Measurements from ENCODE around the gene TUBGCP2. TPM values are rescaled to one million over a fixed set of nuclear protein-coding genes. Genes with fewer than 3 reads are reported as not detected.

Gene TUBGCP2
- total RNA-seq, 1 experiment from 2014 or later, result 35.4 TPM

DNA sequence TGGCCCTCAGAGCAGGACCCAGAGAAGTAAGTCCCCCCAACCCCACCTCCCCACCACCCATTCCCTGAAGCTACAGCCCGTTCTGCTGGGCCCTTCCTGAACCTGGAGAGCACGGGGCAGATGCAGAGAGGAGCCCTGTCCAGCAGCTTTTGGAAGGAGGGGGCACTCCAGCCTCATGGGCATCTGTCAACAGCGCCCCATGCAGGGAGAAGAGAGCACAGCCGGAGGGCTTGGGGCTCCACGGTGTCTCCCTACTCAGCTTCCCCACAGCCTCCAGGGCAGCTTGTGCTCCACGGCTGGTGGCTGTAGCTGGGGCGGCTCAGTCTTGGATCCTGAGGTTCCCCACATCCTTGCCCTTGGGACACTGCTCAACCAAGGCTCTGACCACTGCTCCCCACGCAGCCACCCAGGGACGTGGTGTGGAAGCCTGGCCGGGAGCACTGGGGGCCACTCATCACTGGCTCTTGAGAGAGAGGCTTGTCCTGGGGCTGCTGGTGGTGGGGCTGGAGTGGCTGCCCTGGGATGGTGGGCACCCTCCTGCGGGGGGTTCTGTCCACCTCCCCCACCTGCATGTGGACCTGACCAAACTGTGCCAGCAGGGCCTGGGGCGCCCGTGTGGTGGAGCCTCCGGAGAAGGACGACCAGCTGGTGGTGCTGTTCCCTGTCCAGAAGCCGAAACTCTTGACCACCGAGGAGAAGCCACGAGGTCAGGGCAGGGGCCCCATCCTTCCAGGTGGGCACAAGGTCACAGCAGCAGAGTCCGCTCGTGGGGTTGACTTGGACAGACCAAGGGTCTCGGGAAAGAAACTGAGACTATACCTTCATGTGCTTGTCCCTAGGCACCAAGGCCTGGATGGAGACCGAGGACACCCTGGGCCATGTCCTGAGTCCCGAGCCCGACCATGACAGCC lies 43.0 kb upstream of the TUBGCP2 start:
- ChIA-PET RAD21 (ENCODE audit: low non-redundant PET in 1 of 2, low total read pairs in 2 of 2, uncharacterized antibody in 2 of 2, unreplicated experiment in 2 of 2) (no interaction called here), POLR2A (interaction anchor here (0.6 kb wide), 1 partner anchor 22 kb away, joined by 3 read pairs; no protein-coding TSS in a partner anchor), CTCF (no interaction called here)
- Histone ChIP-seq H3K4me3 (replicated peaks in 1 of 2; ENCODE audit: low read depth in 1 of 2, low read length in 2 of 2) (no peak overlapping the region), H3K9me2 (ENCODE audit: insufficient read depth) (no peaks in the 10 kb centered on the region), H3K27me3 (ENCODE audit: insufficient read depth, low read length) (no peaks in the 10 kb centered on the region), H3K4me2 (ENCODE audit: low read length) (no peak overlapping the region), H3K36me3 (ENCODE audit: control insufficient read depth in 1 of 2, insufficient read depth in 2 of 2, low read length in 2 of 2) (no peaks in the 10 kb centered on the region), H3K27ac (ENCODE audit: low read depth, low read length) (no peak overlapping the region), H2AFZ (ENCODE audit: low read depth, low read length, poor library complexity, severe bottlenecking) (no peak overlapping the region), H4K20me1 (ENCODE audit: insufficient read depth) (no peaks in the 10 kb centered on the region), H3K4me1 (ENCODE audit: control insufficient read depth in 1 of 2, insufficient read depth in 2 of 2, low read length in 2 of 2) (peaks cover 3 to 4% of the 10 kb centered on the region in 2 experiments; a peak in 2 of 4 replicates), H3K9me3 (ENCODE audit: control insufficient read depth in 1 of 2, insufficient read depth in 1 of 2, low read depth in 1 of 2, low read length in 2 of 2) (no peaks in the 10 kb centered on the region), H3K79me2 (ENCODE audit: insufficient read depth, low read length) (peaks cover 4% of the 10 kb centered on the region; the same call in 1 of the 2 replicates), H3K9ac (ENCODE audit: low read length) (no peak overlapping the region)
- peak; percentile 20; the same call in 1 of the 2 replicates for ATAC-seq
- TF ChIP-seq YY1 (IDR thresholded peaks at IDR 0.05; ENCODE audit: extremely low read depth, insufficient replicate concordance, low read depth, low read length) (no peak), EZH2 (IDR thresholded peaks at IDR 0.05) (no peak), RAD21 (IDR thresholded peaks at IDR 0.05; ENCODE audit: low read depth) (no peak)
- TF ChIP-seq, protein P1, sequence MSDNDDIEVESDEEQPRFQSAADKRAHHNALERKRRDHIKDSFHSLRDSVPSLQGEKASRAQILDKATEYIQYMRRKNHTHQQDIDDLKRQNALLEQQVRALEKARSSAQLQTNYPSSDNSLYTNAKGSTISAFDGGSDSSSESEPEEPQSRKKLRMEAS (IDR thresholded peaks at IDR 0.05), result no peak
- TF ChIP-seq, protein P2, sequence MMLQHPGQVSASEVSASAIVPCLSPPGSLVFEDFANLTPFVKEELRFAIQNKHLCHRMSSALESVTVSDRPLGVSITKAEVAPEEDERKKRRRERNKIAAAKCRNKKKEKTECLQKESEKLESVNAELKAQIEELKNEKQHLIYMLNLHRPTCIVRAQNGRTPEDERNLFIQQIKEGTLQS (IDR thresholded peaks at IDR 0.05), result no peak
- no TSS peak for BruUV-seq (replicated peaks)
- no peak for DNase-seq (ENCODE audit: low read depth, low spot score)
- intact Hi-C loops (cut with micrococcal nuclease), result no loop called here

DNA sequence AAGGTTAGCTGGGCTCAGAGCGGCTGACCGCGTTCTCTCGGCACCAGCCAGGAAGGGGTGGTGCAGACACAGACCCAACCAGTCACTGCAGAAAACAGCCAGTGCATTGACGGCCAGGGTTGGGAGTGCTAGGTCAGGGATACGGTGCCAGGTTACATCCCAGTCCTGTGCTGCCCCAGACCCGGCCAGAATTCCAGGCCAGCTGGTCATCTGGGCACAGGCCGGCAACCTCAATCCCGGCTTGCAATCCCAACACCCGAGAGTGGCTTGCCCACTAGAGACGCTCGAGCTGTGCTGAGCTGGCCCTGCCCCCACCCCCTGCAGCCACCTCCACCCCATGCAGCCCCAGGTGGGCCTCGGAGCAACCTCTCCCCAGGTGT lies 42.3 kb upstream of the TUBGCP2 start:
- Histone ChIP-seq H2AFZ (ENCODE audit: low read depth, low read length, poor library complexity, severe bottlenecking) (no peak overlapping the region), H3K27me3 (ENCODE audit: insufficient read depth, low read length) (no peaks in the 10 kb centered on the region), H3K36me3 (ENCODE audit: control insufficient read depth in 1 of 2, insufficient read depth in 2 of 2, low read length in 2 of 2) (no peaks in the 10 kb centered on the region), H3K27ac (ENCODE audit: low read depth, low read length) (no peak overlapping the region), H3K9me2 (ENCODE audit: insufficient read depth) (no peaks in the 10 kb centered on the region), H3K4me1 (ENCODE audit: control insufficient read depth in 1 of 2, insufficient read depth in 2 of 2, low read length in 2 of 2) (no peaks in the 10 kb centered on the region), H3K9me3 (ENCODE audit: control insufficient read depth in 1 of 2, insufficient read depth in 1 of 2, low read depth in 1 of 2, low read length in 2 of 2) (no peaks in the 10 kb centered on the region), H3K4me3 (replicated peaks in 1 of 2; ENCODE audit: low read depth in 1 of 2, low read length in 2 of 2) (no peak overlapping the region), H3K9ac (ENCODE audit: low read length) (no peak overlapping the region), H4K20me1 (ENCODE audit: insufficient read depth) (no peaks in the 10 kb centered on the region), H3K4me2 (ENCODE audit: low read length) (no peak overlapping the region), H3K79me2 (ENCODE audit: insufficient read depth, low read length) (no peaks in the 10 kb centered on the region; the same call in 1 of the 2 replicates)
- POLR2A ChIA-PET, result interaction anchor here (0.6 kb wide), 1 partner anchor 22 kb away, joined by 3 read pairs; no protein-coding TSS in a partner anchor
- RAD21 ChIA-PET (ENCODE audit: low non-redundant PET in 1 of 2, low total read pairs in 2 of 2, uncharacterized antibody in 2 of 2, unreplicated experiment in 2 of 2), result no interaction called here
- intact Hi-C loops (cut with micrococcal nuclease), result no loop called here
- ATAC-seq (no peak), DNase-seq (ENCODE audit: low read depth, low spot score) (no peak)
- CTCF ChIA-PET, result no interaction called here
- TF ChIP-seq ZFX (IDR thresholded peaks at IDR 0.05), result no peak
- TF ChIP-seq SRF (IDR thresholded peaks at IDR 0.05; ENCODE audit: low read depth), result no peak
- no peak for TF ChIP-seq SP1 (IDR thresholded peaks at IDR 0.05; ENCODE audit: low read depth)
- no peak for TF ChIP-seq ELF1 (IDR thresholded peaks at IDR 0.05; ENCODE audit: borderline replicate concordance, low read depth)
- TF ChIP-seq EZH2 (IDR thresholded peaks at IDR 0.05), result no peak
- TF ChIP-seq, protein P3, sequence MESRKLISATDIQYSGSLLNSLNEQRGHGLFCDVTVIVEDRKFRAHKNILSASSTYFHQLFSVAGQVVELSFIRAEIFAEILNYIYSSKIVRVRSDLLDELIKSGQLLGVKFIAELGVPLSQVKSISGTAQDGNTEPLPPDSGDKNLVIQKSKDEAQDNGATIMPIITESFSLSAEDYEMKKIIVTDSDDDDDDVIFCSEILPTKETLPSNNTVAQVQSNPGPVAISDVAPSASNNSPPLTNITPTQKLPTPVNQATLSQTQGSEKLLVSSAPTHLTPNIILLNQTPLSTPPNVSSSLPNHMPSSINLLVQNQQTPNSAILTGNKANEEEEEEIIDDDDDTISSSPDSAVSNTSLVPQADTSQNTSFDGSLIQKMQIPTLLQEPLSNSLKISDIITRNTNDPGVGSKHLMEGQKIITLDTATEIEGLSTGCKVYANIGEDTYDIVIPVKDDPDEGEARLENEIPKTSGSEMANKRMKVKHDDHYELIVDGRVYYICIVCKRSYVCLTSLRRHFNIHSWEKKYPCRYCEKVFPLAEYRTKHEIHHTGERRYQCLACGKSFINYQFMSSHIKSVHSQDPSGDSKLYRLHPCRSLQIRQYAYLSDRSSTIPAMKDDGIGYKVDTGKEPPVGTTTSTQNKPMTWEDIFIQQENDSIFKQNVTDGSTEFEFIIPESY (IDR thresholded peaks at IDR 0.05; ENCODE audit: extremely low read depth, insufficient replicate concordance, low read length), result no peak
- 0 out of 2 replicates have a peak, but pooled peaks have one; percentile 17 for TF ChIP-seq POLR2AphosphoS5 (IDR thresholded peaks at IDR 0.05; ENCODE audit: low read depth, low read length)
- no peak for TF ChIP-seq TCF7L2 (IDR thresholded peaks at IDR 0.05; ENCODE audit: borderline replicate concordance, extremely low read depth, insufficient read depth, insufficient read length)
- TF ChIP-seq YY1 (IDR thresholded peaks at IDR 0.05; ENCODE audit: extremely low read depth, insufficient replicate concordance, low read depth, low read length), result no peak
- BruUV-seq (replicated peaks), result no TSS peak
